C4-2B (cell line): ENCODE measurements around the gene NUB1.

Experiments used
- CTCF ChIP-seq: fragments of 450-650 bp; conservative IDR thresholded peaks from 2 replicates; pipeline ENCODE4 v1.5.1; 2017; ENCODE audit warnings: mild to moderate bottlenecking
- ZFX ChIP-seq: fragments of 450-650 bp; IDR thresholded peaks from 2 replicates; pipeline ENCODE4 v1.6.1; 2017

GRCh38 chr7:151382079-151382885 lies 40.7 kb downstream of the NUB1 start:
- TF ChIP-seq ZFX (no peak), CTCF (no peak)
